GM12891 (cell line): Measurements from ENCODE around the gene CCDC51.

ENCODE experiments used
- DNase-seq: peaks from one replicate; pipeline ENCODE4 v3.0.0; 2011; ENCODE audit warnings: low spot score; ENCODE audit not compliant: insufficient read length
- FAIRE-seq: peaks from 2 replicates; lab custom pipeline; 2011; peaks lifted over from hg19 to GRCh38; lab: Jason Lieb, UNC
- PAX5 ChIP-seq: IDR thresholded peaks from 2 replicates; pipeline ENCODE4 v1.6.1; 2011; ENCODE audit warnings: low read length, moderate library complexity, mild to moderate bottlenecking; ENCODE audit not compliant: insufficient read depth, severe bottlenecking
- POLR2A ChIP-seq: IDR thresholded peaks from 2 replicates; pipeline ENCODE4 v1.6.1; 2011; ENCODE audit warnings: low read depth, low read length, control low read depth
- POLR2AphosphoS5 ChIP-seq: IDR thresholded peaks from 2 replicates; pipeline ENCODE4 v1.6.1; 2011; ENCODE audit warnings: low read depth, low read length, control low read depth
- POU2F2 ChIP-seq: IDR thresholded peaks from 2 replicates; pipeline ENCODE4 v1.6.1; 2011; ENCODE audit warnings: low read depth, mild to moderate bottlenecking, control low read depth, low read length, moderate library complexity
- SPI1 ChIP-seq: IDR thresholded peaks from 2 replicates; pipeline ENCODE4 v1.6.1; 2011; ENCODE audit warnings: low read depth, low read length, control low read depth
- TAF1 ChIP-seq: IDR thresholded peaks from 2 replicates; pipeline ENCODE4 v1.6.1; 2011; ENCODE audit warnings: low read depth, low read length, control low read depth

CCDC51 gene

DNA sequence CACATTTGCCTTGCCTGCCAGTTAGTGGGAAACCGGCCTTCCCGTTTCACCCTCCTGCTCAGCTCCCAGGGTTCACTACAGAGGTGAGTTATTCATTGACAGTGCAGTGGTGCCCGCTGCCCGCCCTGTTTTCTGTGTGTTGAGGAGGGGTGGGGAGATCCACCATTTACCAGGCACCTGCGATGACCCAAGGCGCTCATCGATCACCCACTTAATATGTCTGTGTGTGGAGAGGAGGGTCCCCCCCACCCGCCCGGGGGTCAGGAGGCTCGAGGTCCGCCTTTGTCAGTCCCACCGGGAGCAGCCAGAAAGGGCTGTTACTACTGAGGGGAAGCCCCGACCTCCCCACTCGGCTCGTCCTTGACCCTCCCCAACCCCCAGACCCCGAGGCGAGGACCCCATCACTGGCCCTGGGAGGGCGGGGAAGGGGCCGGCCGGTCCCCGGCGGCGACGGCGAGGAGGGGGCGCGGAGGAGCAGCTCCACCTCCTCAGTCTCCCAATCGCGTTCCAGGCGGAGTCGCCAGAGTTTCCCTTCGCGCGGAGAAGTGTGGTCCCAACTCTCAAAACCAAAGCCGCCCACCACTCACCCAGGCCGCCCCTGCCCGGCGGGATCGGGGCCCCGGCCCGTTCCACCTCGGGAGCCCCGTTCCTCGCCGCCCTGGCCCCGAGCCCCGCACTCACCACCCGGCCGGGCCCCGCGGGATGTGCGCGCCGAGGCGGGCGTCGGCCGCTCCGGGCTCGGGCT, 11.2 kb downstream of the CCDC51 start:
- TF ChIP-seq POU2F2 (no peak), POLR2A (no peak), SPI1 (no peak), PAX5 (no peak), POLR2AphosphoS5 (no peak), TAF1 (no peak)
- DNase-seq (no peak), FAIRE-seq (no peak)

DNA sequence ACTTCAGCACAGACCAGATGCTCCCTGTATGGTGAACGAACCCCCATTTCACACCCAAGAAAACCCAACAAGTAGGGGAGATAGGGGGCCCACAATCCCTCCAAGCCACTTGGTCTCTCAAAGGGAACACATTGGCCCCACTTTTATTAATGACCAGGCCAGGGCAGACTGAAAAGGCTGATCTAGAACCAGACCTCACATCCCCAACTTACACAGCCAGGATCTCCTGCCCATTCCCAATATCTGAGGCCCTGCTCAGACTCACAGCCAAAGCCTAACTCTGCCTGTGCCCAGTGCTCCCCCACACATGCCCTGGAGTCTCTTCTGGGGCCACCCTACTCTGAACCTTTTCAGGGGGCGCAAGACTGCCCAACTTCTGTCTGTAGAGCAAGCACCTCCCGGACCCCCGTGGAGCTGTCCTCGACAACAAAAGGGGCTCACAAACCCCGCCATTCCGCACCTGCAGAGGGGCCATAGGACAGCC, 11.8 kb downstream of the CCDC51 start:
- FAIRE-seq: no peak
- TF ChIP-seq TAF1 (no peak), PAX5 (no peak), POU2F2 (no peak), POLR2A (no peak), POLR2AphosphoS5 (no peak), SPI1 (no peak)
- no peak for DNase-seq

DNA sequence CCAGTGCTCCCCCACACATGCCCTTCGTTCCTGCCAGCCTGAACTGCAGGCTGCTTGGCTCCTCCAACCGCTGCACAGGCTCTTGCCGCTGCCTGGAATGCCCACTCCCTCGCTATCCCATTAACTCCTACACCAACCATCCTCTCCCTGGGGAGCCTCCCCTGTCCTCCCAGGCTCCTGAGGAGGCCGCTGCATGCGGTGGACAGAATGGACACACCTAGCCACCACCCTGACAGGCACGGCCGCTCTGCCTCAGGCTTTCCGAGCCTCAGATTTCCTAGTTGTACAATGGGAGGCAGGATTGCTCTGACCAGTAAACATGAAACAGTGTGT, 12.3 kb downstream of the CCDC51 start:
- FAIRE-seq: no peak
- DNase-seq: no peak
- no peak for TF ChIP-seq POLR2AphosphoS5
- no peak for TF ChIP-seq SPI1
- TF ChIP-seq PAX5: no peak
- TF ChIP-seq POLR2A: no peak
- no peak for TF ChIP-seq TAF1
- no peak for TF ChIP-seq POU2F2

DNA sequence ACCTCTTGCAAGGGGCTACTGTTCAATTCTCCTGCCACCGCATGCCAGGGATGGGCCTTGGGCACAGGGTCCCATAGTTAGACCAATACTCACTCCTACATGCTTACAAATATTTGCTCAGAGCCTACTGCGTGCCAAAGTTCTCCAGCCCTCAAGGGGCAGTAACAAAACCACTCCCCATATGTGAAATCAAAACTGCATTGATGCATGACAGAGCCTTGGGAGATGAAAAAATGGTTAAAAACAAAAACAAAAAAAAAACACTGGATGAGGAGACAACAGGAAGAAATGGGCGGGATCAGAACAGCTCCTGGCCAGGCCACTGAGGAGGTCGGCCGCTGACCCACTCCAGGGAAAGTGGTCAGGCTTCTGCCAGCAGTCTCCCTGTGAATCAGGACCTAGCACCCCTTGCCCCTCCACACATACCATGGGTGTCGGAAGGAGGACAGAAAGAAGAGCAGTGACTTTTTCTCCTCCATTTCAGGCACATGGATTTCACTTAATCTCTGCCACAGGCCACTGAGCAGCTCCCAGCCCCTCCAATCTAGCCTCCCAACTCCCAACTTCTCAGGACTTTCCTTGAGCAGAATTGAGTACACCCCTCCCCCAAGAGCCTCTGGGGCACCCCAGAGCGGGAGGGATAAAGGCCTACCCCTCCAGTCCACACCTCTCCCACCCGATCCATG, 12.8 kb downstream of the CCDC51 start:
- no peak for TF ChIP-seq SPI1
- no peak for TF ChIP-seq POLR2AphosphoS5
- no peak for TF ChIP-seq POLR2A
- TF ChIP-seq TAF1: no peak
- no peak for TF ChIP-seq POU2F2
- TF ChIP-seq PAX5: no peak
- FAIRE-seq (peak; percentile 56), DNase-seq (no peak)

DNA sequence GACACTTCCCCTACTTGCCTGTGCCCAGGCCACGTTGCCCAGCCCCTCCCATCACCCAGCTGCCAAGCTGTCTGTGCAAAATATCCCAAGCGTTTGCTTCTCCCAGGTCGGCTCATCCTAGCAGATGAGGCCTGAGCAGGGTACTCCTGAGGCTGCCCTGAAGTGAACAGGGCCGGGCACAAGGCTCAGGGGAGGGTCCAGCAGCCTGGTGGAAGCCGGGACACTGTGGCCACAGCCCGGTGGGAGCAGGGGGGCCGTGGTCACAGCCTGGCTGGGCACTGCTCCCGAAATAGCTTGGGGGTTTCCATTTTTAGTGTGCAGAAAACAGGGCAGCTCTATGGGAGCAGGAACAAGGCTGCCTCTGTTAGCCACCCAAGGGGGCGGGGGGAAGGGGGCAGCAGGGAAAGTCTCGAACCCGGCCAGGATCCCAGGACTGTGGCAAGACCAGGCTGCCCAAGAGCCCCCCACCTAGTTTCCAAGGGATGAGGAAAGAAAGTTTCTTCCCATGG, 13.5 kb downstream of the CCDC51 start:
- FAIRE-seq (no peak), DNase-seq (no peak)
- no peak for TF ChIP-seq TAF1
- no peak for TF ChIP-seq POLR2A
- TF ChIP-seq PAX5: no peak
- no peak for TF ChIP-seq POLR2AphosphoS5
- no peak for TF ChIP-seq POU2F2
- no peak for TF ChIP-seq SPI1

DNA sequence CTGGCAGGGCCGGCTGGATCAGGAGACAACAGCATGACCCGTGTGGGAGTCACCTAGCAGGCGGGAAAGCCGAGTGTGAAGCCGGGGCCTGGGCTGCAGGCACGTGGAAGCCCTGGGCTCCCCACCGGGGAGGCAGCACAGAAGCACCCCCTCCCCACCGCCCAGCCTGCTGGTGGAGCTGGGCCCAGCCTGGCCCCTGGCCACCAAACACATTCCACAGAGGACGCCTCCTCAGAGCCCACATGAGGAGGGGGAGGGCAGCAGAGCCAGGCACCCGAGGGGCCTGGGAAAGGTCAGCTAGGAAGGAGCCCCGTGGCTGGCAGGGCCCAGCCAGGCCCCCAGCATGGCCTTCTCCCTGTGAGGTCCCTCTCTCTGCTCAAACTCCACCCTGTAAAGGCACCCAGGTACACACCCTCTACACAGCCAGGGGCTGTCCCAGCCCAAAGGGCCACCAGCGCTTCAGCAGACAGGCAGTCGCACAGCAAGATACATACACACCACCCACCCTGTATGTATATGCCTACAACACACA, 14.6 kb downstream of the CCDC51 start:
- DNase-seq (no peak), FAIRE-seq (no peak)
- TF ChIP-seq POLR2AphosphoS5 (no peak), TAF1 (no peak), POLR2A (no peak), SPI1 (no peak), POU2F2 (no peak), PAX5 (no peak)

DNA sequence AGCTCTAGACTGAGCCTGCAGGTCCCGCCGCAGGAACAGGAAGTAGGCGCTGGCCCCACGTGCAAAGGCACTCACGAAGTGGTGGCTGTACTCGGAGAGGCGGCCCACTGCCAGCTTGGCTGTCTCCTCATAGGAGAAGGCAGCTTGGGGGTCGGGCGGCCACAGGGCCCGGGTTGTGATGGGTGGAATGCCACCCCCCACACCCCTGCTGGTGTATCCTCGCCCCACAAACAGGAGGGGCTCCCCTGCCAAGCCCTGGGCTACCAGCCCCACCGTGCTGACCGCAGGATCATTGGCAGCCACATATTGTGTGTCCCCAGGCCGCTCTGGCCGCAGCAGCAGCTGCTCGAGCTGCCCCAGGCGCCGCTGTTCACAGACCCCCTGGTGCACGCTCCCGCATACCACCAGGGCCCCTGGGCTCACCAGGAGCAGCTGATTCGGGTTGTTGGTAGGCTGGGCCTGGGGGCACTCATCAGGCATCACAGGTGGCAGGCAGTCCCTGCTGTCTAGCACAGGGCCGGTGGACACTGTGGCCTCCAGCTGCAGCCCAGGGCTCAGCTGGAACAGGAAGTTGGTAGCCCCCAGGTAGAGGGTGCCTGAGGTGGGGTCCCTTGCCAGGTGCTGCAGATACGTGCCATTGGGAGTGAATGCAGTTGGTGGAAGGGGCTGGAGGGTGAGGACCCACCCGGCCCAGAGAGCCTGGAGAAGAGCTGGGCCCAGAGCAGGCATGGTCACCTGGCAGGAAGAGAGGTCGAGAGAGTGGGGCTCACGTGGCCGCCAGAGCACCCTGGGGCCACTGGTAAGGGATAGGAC, 15.8 kb downstream of the CCDC51 start:
- FAIRE-seq (no peak), DNase-seq (no peak)
- TF ChIP-seq TAF1 (no peak), POLR2A (no peak), POLR2AphosphoS5 (no peak), SPI1 (no peak), POU2F2 (no peak), PAX5 (no peak)

DNA sequence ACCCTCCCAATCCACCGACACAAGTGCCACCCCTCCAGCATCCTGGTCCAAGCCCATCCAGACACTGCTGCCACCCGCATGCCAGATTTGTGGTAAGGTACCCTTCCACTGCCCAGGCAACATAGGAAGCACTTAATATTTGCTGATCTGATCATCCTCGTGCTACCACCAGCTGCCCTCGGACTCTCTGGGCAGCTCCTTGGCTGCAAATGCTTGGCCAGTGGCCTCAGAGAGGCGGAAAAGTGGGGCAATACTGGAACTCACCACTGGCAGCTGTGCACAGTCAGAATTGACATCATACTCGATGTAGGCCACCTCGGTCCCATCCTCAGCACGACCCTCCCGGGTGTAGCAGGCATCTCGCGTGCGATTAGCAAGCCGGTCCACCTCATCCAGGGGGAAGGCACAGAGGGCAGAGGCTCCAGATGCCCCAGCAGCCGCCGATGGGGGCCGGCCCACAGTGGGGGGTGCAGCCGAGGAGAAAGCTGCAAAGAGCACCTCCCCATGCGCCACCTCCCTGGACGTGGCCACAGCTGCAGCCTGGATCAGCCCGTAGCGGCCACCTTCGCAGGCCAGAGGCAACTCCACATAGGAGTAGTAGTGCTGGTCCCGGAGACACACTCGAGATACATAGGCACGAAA, 16.6 kb downstream of the CCDC51 start:
- FAIRE-seq (no peak), DNase-seq (no peak)
- no peak for TF ChIP-seq PAX5
- TF ChIP-seq TAF1: no peak
- TF ChIP-seq SPI1: no peak
- no peak for TF ChIP-seq POLR2A
- TF ChIP-seq POU2F2: no peak
- no peak for TF ChIP-seq POLR2AphosphoS5
